ENCODE results near the gene DCAF5.

DCAF5 gene

DNA sequence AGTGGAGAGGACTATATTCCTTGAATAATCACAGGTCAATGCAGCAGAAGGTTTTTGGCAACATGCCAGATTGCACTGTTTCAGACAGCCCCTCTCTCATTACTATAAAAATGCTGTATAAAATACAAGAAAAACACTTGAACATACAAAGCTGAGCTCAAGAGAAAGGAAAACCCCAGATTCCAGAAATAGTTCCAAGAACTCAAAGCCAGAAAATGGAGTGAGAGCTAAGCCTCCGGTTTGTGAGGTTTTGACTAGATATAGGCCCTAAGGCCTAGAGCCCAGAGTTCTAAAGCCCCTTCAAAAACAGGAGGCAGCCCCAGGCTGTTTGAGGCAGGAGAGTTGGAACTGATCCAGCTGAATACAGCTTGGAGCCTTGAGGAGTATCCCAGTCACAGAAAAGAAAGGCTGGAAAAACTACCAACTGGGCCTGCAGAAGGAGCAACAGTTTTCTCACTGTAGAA lies 144.5 kb downstream of the DCAF5 start:
- POLR2A ChIA-PET: no interaction called here
- CTCF ChIA-PET: no interaction called here
- no peak for DNase-seq (ENCODE audit: extremely low spot score)
- TF ChIP-seq, protein P1, sequence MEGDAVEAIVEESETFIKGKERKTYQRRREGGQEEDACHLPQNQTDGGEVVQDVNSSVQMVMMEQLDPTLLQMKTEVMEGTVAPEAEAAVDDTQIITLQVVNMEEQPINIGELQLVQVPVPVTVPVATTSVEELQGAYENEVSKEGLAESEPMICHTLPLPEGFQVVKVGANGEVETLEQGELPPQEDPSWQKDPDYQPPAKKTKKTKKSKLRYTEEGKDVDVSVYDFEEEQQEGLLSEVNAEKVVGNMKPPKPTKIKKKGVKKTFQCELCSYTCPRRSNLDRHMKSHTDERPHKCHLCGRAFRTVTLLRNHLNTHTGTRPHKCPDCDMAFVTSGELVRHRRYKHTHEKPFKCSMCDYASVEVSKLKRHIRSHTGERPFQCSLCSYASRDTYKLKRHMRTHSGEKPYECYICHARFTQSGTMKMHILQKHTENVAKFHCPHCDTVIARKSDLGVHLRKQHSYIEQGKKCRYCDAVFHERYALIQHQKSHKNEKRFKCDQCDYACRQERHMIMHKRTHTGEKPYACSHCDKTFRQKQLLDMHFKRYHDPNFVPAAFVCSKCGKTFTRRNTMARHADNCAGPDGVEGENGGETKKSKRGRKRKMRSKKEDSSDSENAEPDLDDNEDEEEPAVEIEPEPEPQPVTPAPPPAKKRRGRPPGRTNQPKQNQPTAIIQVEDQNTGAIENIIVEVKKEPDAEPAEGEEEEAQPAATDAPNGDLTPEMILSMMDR (IDR thresholded peaks at IDR 0.05; ENCODE audit: control extremely low read depth, extremely low read depth, low read depth, missing control alignments): no peak

DNA sequence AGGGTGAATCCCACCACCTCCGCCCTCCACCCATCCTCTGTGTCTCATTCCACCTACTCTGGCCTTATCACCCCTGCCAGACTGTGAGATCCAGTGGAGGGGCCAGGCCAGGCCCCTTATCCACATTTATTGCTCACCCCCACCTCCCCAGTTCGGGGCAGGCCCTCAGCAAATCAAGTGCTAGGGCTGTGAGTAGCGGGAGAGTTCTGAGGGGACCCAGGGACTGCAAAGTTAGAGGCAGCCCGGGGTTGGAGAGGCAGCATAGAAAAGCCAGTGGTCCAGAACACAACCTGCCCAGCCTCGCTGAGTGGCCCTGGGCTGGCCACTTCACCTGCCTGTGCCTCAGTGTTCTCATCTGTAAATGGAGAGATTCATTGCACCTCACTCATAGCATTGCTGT lies 146.6 kb downstream of the DCAF5 start:
- DNase-seq (ENCODE audit: extremely low spot score): no peak
- ChIA-PET CTCF (no interaction called here), POLR2A (no interaction called here)
- TF ChIP-seq, protein P1 (IDR thresholded peaks at IDR 0.05; ENCODE audit: control extremely low read depth, extremely low read depth, low read depth, missing control alignments): no peak

DNA sequence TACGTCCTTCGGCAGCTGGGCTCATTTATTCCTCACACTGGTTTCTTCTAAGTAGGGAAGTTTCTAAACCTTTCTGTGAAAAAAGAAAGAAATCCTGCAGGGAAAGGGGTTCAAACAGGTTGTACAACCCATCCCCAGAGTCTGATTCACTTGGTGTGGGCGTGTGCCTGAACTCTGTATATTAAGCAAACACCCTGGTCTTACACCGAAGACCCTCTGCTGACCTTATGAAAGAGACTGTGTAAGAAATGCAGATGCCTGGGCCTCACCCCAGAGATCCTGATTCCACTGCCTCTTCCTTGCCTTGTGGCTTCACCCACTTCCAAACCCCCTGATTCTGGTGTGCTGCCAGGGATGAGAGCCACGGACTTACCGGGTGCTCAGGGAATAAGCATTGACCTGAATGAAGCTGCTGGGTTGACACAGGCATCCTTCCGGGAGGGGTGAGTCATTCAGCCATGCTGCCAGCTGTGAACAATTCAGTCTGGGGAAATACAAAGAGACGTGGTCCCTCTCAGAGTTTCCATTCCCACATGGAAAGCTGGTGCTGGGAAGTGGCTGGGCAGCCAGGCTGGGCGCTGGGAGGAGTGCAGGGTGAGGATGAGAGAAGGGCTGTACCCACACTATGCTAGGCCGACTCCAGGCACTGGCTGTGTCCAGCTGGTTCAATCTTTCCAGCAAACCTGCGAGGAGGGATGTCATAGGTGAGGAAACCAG lies 147.3 kb downstream of the DCAF5 start:
- CTCF ChIA-PET: no interaction called here
- POLR2A ChIA-PET: no interaction called here
- TF ChIP-seq, protein P1 (IDR thresholded peaks at IDR 0.05; ENCODE audit: control extremely low read depth, extremely low read depth, low read depth, missing control alignments): no peak
- DNase-seq (ENCODE audit: extremely low spot score): no peak

DNA sequence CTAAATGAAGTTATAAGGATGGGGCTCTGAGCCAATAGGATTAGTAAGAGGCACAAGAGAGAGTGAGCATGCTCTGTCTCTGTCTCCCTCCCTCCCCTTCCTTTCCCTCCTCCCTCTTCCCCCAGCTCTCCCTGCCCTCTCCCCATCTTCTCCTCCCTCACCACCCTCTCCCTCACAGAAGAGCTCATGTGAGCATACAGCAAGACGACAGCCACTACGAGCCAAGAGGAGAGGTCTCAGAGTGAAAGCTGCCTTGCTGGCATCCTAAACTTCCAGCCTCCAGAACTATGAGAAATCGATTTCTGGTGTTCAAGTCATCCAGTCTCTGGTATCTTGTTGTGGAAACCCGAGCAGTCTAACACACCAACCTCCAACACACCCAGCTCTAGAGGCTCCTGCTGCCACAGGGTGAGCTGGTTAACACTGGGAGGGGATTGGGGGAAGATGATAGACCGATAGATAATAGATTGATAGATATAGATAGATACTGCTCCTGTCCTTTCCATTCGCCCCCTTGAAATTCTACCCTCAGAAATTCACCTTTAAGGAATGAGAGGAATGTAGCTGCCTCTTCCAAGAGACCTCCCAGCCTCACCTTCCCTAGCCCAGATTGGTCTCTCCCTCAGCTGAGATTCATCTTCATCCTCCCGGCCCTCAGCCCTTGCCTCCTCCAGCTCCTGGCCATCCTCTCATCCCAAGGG lies 148.0 kb downstream of the DCAF5 start:
- ChIA-PET POLR2A (interaction anchor here (0.7 kb wide), 1 partner anchor 1605 kb away, joined by 5 read pairs; no protein-coding TSS in a partner anchor), CTCF (no interaction called here)
- DNase-seq (ENCODE audit: extremely low spot score): no peak
- TF ChIP-seq, protein P1 (IDR thresholded peaks at IDR 0.05; ENCODE audit: control extremely low read depth, extremely low read depth, low read depth, missing control alignments): no peak

DNA sequence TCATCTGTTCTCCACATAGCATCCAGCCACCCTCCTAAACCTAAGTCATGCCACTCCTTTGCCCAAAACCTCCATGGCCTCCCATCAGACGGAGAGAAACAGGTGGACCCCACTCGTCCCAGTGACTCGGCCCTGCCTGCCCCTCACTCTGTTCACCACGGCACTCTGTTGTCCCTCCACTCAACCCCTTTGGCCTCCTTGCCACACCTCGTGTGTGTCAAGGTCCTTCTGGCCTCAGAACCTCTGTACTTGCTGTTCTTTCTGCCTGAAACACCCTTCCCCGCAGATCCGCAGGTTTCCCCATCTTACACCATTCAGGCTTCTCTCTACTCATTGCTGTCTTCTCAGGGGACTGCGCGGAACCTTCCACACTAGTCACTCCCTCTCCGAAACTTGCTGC lies 149.3 kb downstream of the DCAF5 start:
- POLR2A ChIA-PET: no interaction called here
- CTCF ChIA-PET: no interaction called here
- DNase-seq (ENCODE audit: extremely low spot score): no peak
- TF ChIP-seq, protein P1 (IDR thresholded peaks at IDR 0.05; ENCODE audit: control extremely low read depth, extremely low read depth, low read depth, missing control alignments): no peak

DNA sequence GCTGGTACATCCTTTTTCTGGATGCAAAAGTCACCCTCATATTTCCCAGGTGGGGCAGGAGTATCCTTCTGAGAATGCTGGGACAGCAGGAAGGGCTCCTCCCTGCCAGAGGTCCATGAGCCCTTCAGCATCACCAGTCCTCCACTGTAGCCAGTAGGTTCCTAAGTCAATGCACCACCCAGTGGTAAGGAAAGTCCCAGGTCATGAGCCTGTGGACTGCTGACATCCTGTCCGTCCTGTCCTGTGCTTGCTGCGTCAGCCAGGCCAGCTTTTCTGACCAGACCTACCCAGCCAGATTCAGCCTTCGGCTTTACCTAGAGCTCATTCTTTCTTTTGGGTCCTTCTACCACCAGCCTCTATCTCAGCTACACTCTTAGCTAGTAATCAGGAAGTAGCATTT lies 150.8 kb downstream of the DCAF5 start:
- TF ChIP-seq, protein P1 (IDR thresholded peaks at IDR 0.05; ENCODE audit: control extremely low read depth, extremely low read depth, low read depth, missing control alignments): no peak
- ChIA-PET POLR2A (no interaction called here), CTCF (interaction anchor here (0.6 to 2.1 kb wide), 2 partner anchors 10 to 14 kb away, joined by 3 to 4 read pairs; no protein-coding TSS in a partner anchor)
- no peak for DNase-seq (ENCODE audit: extremely low spot score)
